GM19240 (cell line): ENCODE data around the gene VPS54.
"Not testable (repeated sequence)": the region's sequence is repeated elsewhere in the genome, so short reads cannot be mapped to it uniquely, and the experiment has no call there.

Experiments
- DNase-seq: peaks from one replicate; pipeline ENCODE4 v3.0.0; 2011; ENCODE audit warnings: low spot score; ENCODE audit not compliant: insufficient read length

The VPS54 gene

DNA sequence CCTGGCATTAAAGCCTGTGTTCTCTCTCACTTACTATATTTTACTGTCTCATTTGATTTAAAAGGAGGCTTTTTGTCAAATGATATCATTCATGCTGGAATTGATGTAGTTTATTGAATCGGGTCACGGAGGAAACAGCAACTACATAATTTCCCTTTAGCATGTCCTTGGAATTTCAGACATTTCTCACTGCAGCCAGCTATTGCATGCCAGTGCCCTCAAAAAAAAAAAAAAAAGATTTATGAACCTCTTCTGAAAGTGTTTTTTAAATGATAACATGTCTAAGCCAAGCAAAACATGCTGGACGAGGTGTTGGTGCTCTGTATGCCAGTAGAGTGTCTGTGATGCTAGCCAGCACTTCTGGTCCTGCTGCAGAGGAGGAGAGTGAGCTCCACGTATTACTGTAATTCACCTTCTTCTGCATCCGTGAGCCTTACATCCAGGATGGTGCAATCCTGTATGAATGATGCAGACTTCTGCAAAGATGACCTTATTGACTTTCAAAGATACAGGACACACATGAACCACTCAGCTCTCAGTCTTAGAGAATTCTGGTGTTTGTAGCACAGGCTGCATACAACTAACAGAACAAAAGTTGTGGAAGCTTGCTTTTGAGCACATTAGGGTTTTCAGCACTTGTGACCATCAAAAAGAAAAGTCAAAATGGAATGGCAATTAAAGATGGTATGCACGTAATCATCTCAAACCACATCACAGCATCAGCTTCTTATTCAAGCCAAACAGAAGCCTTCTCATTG is 146.5 kb downstream of the VPS54 start:
- DNase-seq, result no peak

DNA sequence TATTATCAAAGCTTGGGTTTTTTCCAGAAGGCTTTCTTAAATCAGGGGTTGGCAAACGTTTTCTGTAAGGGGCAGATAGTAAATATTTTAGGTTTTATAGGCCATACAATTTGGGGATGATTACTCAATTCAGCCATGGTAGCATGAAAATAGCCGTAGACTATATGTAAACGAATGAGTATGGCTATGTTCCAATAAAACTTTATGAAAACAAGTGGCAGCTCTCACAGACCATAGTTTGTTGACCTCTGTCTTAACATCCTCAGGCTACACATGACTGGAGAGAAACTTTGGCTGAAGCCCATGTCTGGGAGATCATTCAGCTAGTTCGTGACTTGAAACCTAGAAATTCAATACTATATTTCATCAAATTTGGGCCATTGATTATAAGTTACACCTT is 147.4 kb downstream of the VPS54 start:
- no peak for DNase-seq

DNA sequence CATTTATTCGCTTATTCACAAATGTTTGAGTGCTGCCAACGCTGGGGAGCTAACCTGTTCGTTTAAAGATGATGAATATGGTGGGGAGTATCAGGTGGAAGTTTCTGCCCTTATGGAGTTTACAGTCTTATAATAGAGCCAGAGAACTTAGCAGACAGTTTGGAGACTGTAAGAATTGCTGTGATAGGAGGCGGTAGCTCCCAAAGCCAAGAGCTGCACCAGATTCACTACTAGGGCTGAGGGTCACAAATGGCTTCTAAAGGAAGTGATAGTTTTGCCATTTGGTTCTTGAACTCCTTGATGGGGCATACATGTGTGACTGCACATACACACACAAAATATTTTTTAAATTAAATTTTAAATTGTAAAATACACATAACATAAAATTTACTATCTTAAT is 148.5 kb downstream of the VPS54 start:
- DNase-seq, result no peak

DNA sequence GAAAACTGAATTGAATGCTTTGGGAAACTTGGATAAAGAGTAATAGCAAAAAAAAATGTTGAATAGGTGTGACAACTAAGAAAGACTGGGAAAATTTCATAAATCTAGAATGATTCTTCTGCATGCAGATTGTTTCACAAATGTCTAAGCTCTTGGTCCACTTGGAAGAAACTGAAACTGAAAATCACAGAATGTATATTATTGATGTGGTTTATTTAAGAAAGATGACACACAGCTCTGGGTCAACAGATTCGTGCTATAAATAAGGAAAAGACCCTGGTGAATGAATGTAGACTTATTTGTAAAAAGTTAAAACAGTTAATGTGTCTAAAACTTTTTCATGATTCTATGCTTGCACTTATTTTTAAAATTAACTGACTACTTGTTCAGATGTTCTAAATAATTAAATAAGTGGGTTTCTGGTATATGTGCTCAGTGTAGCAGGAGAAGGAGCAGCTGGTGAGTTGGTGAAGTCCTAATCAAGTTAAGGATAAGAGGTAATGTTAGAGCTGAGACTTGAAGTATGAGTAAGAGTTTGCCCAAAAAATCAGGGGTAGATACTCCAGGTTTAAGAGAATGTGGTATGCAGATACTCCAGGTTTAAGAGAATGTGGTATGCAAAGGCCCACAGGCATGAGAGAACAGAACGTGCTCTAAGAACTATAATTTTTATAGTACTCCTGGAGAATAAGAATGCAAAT is 153.1 kb downstream of the VPS54 start:
- DNase-seq, result no peak

DNA sequence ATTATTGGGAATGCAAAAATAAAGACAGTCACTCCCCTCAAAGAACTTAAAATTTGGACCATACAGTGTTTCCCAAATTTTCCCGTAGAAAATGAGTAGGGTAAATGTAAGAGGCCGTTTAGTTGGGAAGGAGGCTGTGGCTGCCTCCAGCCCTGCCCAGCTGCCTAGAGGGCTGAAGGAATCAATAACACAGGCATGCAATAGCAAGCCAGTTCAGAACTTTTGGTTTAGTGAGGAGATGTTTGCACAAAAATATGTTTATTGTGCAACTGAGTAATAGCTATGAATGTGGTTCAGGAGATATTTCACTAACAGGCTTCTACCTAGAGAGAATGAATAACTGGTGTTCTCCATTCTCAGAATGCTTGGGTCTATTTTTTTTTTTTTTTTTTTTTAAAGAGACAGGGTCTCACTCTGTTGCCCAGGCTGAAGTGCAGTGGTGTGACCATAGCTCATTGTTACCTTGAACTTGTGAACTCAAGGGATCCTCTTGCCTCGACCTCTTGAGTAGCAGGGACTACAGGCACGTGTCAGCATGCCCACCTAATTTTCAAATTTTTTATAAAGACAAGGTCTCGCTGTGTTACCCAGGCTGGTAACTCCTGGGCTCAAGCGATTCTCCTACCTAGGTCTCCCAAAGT is 153.9 kb downstream of the VPS54 start:
- no peak for DNase-seq

DNA sequence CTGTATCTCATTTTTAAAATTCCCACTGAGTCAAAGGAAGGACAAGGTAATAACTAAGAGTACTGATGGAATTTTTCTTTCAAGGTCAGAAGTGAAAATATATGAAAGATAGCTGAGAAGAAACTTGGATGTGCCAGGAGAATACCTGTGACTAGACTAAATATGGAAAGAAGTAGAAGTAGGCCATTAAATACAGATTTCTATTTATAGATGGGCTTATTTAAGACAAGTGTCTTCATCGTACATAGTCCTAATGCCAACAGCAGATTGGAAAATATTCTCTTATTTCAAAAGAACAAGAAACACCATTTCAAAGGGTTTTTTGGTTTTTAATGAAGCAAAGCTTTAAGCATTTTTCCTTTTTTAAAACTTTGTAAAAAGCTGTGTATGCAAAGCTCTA is 155.5 kb downstream of the VPS54 start:
- DNase-seq, result no peak

DNA sequence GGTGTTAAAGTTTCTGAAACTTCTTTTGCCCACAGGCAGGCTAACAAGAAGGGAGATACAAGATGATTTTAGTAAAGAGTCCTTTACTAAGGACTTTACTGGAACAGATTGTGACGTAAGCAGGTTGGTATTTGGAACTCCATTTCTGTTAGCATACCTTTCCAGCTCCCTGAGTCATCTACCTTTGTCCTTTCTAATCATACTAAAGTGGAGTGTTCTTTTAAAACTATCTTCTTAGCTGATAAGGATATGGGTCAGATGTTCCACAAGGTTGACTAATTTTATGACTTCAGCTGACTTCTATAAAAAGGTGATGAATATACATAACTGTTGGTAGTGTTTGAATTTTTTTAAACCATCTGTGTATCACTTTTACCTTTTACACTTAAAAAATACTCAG is 156.4 kb downstream of the VPS54 start:
- DNase-seq, result no peak

DNA sequence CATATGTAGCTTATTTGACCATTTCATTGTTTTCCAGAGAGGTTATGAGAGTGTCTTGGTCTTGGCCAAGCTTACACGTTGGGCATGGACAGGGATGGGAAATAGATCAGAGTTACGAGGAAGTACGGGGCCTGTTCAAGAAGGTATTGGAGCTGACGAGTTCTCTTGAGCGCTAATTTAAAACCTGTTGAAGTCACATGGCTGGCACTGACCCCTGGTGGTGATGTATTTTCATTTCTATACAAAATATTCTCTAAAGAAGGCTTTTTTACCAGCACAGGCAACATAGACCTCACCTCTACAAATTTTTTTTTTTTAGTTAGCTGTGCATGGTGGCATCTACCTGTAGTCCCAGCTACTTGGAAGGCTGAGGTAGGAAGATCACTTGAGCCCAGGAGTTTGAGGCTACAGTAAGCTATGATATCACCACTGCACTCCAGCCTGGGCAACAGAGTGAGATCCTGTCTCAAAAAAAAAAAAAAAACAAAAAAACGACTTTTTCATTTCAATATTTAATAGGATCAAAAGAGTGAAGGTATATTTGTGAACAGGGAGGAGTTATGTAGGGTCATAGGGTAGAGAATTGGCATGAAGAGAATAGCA is 157.9 kb downstream of the VPS54 start:
- DNase-seq, result no peak

DNA sequence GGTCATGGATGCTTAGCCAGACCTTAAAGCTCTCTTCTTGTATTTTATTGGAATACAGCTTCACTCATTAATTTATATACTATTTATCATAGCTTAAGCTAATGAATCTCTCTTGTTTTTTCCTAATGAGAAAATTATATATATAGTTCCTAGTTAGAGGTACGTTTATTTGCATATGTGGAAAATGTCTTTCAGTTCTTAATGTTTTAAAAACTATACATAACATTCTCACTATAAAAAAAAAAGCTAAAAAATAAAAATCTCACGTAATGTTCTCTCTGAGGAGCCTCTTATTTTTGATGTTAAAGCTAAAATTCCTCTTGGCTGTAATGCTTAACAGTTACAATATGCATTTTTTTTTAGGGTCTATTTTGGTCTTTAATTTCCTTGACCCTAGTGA is 160.9 kb downstream of the VPS54 start:
- no peak for DNase-seq

DNA sequence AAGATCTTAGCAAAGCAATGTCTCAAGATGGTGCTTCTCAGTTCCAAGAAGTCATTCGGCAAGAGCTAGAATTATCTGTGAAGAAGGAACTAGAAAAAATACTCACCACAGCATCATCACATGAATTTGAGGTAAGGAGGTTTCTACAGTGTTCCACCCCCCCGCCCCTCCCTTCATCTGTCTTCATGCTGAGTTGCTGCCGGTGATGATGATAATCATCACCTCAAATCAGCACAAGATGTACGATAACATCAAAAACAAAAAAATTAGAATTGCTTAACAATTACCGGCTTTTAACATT is 163.0 kb downstream of the VPS54 start:
- no peak for DNase-seq

DNA sequence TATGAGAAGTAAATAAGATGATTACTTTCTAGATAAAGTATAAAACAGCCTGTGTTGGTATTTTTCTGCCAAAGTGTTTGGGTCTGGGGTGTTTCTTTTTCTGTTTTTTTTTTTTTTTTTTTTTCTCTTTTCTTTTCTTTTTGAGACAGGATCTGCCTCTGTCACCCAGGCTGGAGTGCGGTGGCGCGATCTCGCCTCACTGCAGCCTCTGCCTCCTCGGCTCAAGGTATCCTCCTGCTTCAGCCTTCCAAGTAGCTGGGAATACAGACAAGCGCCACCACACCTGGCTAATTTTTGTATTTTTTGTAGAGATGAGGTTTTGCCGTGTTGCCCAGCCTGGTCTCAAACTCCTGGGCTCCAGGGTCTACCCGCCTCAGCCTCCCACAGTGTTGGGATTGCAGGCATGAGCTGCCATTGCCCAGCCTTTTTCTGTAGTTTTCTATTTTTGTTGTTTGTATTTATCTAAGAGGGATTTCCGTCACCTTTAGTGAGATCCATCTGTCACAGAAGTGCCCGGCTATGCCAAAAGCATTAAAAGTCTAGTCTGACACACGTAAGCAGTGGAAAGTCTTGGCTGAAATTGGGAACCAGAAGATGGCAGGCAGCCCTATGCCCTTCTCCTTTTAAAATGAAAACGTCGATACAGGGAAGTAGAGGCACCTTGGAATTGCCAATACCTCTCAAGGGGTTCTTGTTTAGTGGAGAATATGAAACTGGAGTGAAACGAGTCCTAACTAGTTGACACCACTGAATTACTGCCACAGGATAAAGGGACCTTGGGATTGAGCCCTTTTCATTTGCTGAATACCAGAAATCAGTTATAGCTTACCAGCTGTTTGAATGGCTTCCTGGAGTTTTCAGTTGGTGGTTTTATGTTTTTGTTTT is 163.6 kb downstream of the VPS54 start:
- no peak for DNase-seq

DNA sequence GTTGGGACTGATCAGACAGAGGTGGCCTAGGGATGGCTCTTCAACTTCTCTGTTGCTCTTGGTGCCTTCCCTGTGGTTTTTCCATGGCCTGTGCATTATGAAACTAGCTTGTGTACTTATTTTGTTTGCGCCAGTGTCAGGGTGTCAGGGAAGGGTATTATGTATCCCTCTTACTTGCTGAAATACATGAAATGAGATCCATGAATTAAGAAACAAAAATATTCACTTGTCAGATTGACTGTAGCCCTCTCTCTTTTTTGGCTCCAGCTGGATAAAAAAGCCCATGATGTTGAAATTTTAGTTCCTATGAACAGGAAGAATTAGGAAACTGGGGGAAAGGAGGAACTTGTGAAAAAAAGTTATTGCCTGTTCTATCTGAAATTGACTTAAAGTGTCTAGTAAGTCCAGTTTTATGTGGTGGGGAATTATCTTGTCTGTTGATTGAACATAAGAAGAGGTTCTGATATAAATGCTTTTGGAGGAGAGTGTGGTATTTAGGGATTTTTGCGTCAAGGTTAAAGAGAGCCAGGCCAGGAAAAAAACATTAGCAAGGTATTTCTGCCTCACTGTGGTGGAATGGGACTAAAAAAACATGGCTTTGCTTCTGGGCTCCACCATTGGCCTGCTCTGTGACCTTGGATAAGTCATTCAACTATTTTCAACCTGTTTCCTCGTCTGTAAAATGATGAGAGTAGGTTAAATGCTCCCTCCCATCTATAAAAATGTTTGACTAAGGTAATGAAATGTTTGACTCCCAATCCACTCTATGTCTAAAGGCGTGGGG is 165.5 kb downstream of the VPS54 start:
- no peak for DNase-seq

DNA sequence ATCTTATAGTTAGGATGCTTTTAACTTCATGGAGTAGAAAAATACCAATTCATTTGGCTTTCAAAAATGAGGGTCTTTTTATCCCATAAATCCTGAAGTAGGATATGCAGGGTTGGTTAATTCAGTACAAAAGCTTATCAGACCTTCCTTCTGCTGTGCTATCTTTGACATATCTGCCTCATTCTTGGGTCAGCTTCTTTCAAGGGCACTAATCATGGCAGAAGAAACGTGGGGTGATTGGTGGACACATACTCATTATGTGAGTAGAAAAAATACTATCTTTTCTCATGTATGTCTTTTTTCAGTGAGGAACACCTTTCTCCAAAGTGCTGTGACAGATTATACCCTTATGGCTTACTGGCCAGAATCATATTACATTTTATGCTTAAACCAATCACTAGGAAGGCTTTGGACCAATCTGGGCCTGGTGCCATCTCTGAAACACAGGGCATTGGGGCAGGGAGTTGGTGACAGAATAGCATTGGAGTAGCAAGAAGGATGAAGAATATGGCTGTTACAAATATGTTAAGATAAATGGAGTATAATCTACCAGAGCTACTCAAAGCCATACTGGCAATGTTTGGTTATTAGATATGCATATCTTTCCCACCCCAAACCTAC is 167.4 kb downstream of the VPS54 start:
- DNase-seq, result no peak

DNA sequence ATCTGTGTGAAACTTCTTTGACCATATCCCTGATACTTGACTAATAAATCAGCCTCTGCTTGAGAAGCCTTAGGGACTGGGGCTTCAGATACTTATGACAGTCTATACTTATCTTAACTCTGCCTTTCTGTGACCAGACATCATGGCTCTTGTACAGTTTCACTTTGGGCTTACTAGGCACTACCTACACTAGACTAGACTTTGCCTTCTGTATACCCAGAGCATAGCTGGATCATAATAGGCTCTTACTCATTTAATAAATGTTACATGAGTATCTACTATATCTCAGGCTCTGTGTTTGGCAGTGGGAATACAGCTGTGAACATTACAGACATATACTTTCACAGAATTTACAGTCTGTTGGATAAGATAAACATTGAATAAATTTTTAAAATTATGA is 168.6 kb downstream of the VPS54 start:
- DNase-seq, result no peak

DNA sequence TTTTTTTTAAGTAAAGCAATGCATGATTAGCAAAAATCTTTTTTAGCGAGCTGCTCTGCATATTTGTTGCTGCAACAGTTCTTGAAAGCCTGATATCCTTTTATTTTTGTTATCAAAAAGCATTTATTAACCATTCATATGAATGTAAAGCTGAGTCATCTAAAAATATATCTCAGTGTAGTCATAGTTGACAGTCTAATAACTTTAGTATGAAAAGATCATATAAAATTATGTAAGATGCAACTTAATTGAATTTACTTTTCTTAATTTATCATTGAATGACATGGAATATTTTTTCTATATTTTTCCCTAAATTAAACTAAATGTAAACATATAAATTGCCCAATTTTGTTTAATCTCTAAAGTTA is 169.0 kb downstream of the VPS54 start:
- DNase-seq, result no peak

DNA sequence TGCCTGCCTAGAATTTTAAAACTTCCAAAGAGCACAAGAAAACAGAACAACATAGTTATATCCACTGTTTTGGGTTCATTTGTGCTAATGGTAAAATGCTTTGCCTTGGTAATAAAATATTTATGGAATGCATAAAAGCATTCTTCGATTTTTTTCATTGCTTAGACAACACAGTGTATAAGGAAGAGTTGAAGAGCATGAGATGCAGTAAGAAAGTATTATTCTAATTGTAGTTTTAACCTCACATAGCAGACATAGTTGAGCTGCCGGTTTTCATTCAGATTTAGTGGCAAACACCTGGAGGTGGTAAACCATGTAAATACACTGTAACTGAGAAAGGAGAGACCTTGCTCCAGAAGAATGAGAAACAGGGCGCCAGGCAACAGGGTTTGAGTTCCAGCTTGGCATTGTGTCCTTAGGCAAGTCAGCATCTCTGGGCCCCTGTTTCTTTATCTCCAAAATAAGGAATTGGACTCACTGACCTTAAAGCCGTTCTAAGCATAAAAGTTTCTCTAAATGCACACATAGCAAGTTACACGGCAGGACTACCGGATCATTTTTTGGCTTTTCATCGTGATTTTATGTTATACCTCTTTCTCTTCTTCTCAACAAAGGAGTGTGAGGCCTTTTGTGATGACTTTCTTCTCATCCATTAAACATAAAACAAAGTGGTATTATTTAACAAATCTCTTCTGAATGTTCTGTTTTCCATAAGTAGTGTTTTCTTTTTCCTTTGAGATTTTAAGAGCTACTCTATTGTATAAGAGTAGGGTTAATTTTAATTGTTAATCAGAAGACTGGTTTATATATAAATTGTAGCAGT is 169.6 kb downstream of the VPS54 start:
- DNase-seq, result no peak

DNA sequence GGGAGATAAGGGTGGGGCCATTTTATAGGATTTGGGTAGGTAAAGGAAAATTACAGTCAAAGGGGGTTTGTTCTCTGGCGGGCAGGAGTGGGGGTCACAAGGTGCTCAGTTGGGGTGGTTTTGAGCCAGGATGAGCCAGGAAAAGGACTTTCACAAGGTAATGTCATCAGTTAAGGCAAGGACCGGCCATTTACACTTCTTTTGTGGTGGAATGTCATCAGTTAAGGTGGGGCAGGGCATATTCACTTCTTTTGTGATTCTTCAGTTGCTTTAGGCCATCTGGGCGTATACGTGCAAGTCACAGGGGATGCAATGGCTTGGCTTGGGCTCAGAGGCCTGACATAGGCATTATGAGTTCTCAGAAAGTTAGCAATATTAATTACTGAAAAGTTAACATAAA is 171.7 kb downstream of the VPS54 start:
- not testable (repeated sequence) for DNase-seq

DNA sequence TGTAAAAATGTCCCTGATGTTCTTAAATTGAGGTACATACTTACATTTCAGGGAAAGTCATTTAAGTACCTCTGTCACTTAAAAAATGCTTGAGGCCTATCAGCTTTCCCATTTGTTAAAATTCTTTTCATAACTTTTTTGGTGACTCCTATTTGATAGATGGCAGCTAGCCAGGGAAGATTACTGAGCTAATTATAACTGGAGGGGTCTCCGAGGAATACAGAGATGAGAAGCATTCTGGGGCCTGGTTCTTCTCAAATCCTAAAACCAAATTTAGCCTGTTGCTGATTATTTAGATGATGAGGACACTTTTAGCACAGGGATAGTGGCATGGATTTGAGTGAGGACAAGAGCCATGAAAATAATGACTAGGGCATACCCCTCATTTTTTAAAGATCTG is 172.7 kb downstream of the VPS54 start:
- DNase-seq, result no peak

DNA sequence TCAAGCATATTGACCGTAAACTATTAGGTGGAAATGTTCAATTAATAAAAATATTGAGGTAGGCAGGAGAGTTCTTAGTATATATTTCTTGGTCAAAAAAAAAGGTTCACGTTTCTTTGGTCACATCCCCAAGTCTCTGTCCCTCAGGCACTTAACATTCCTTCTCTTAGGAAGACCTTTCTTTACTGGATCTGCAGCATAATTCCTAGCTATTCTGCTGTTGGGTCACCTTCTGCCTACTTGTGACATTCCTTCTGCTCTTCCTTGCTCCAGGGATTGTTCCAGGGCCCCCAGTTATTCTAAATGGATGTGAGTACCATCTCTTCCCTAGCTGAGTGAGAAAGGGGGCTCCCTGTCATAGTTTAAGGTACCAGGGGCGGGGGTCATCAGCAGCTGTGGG is 173.4 kb downstream of the VPS54 start:
- DNase-seq, result no peak
